Mammary epithelial cell (primary cell): ENCODE data around the gene CNTNAP2.

Source experiments
- CTCF ChIP-seq, 2 donors: IDR thresholded peaks in 1 of 2; conservative IDR thresholded peaks in 1 of 2; 2 replicates each; pipeline ENCODE4 v1.5.1; 2011 to 2012; ENCODE audit warnings: inconsistent platforms in 2 of 2, low read length in 2 of 2, mild to moderate bottlenecking in 2 of 2, control low read depth in 1 of 2, low read depth in 1 of 2; ENCODE audit not compliant: insufficient read depth in 1 of 2; ENCODE audit errors: extremely low read depth in 1 of 2
- EZH2 ChIP-seq: IDR thresholded peaks from 2 replicates; pipeline ENCODE4 v1.6.1; 2012; ENCODE audit warnings: low read length, inconsistent platforms, borderline replicate concordance

DNA sequence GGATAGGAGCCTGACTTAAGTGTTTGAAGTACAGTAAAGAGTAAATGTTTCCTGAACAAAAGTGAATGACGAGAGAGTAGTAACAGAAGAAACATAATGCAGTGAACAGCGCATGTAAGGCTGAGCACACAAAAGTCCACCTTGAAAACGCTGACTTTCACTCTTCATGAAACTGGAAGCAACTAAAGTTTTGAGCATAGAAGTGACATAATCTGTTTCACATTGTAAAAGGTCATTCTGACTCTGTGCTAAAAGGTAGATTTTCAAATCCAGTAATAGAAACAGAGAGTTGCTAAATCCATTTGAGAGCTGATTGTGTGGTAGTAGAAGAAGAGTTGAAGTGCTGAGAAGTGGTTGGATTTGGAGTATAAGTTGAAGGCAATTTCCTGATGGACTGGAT, 1037.0 kb downstream of the CNTNAP2 start:
- TF ChIP-seq CTCF (conservative IDR thresholded peaks at IDR 0.05 in 1 of 2, IDR thresholded peaks at IDR 0.05 in 1 of 2; ENCODE audit: extremely low read depth in 1 of 2, insufficient read depth in 1 of 2, low read depth in 1 of 2, low read length in 2 of 2) (no peak), EZH2 (no peak)
